ENCODE data around the gene NOTO. TPM values are rescaled to one million over a fixed set of nuclear protein-coding genes. Genes with fewer than 3 reads are reported as not detected.
A peak's percentile ranks its signal among the peaks of the same experiment; 100 is the strongest.
"Not testable (repeated sequence)": the region's sequence is repeated elsewhere in the genome, so short reads cannot be mapped to it uniquely, and the experiment has no call there.

NOTO gene, protein sequence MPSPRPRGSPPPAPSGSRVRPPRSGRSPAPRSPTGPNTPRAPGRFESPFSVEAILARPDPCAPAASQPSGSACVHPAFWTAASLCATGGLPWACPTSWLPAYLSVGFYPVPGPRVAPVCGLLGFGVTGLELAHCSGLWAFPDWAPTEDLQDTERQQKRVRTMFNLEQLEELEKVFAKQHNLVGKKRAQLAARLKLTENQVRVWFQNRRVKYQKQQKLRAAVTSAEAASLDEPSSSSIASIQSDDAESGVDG
- total RNA-seq, result not detected

DNA sequence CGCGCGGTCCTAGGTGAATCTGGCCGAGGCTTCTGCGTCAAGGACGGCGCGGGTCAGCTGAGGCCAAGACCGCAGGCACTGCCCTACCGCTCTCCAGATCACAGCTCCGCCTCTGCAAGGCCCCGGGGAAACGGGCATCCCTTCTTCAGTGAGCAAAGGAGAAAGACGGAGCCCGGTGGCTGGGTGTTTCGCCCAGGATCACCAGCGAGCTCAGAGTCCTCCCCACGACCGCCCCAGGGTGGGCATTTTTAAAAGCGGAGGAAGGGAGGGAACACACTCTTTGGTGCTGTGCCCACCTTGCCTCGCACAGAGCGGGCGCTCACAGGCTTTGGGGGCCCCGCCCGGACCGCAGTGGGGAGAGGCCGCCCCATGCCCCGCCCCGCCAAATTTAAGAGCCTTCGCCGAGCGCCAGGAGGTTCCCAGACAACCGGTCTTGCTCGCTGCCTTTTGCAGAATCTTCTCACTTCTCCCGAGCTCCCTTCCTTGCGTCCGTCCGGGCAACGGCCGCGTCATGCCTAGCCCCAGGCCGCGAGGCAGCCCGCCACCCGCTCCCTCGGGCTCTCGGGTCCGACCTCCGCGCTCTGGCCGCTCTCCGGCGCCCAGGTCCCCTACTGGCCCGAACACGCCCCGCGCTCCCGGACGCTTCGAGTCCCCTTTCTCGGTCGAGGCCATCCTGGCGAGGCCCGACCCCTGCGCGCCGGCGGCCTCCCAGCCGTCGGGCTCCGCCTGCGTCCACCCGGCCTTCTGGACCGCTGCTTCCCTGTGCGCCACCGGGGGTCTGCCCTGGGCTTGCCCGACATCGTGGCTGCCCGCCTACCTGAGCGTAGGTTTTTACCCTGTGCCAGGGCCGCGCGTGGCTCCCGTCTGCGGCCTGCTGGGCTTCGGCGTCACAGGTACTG lies at the start of gene NOTO:
NOTO (plus strand) TSS at position 419 of the 899 bp plus-strand sequence; CDS start at position 512, 93 bp downstream.
- Mint-ChIP-seq H3K4me3 (peak within 1 kb of the TSS; percentile 47), H3K9me3 (no peaks in the 10 kb centered on the region), H3K4me1 (ENCODE audit: low read depth) (peaks cover 5% of the 10 kb centered on the region), H3K36me3 (ENCODE audit: insufficient read depth) (no peaks in the 10 kb centered on the region), H3K27me3 (ENCODE audit: low read depth) (peaks cover 54% of the 10 kb centered on the region)
- no peak for DNase-seq
- peak; percentile 58 to 61 for ATAC-seq

DNA sequence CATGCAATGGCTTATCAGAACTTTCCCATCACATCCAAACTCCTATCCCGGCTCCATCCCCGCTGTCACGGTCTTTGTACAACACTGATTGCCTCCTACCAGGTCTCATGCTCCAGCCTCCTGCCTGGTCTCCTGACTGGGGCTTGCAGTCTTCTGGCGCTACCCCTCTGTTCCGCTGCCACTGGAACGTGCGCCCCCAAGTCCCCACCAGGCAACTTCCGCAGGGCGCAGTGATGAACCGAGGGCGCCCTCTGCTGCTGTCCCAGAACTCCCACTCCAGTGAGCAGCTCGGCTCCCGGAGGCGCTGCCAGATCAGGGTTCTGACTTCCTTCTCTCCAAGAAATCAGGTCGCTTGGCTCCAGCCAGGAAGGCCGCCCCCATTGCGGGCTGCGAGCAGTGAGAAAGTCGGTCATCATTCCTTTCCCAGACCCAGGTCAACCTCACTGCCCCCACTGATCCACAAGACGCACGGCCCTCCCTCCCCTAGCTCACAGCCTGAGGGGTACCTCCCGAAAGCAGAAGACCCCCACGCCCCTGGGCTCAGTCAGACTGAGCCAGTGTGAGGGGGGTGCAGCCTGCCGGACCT lies 45.7 kb upstream of the NOTO start:
- peaks cover 39% of the 10 kb centered on the region for H3K27me3 Mint-ChIP-seq (ENCODE audit: low read depth)
- ATAC-seq, result peak; percentile 46 to 66
- H3K4me1 Mint-ChIP-seq (ENCODE audit: low read depth), result peaks cover 2% of the 10 kb centered on the region
- no peaks in the 10 kb centered on the region for H3K36me3 Mint-ChIP-seq (ENCODE audit: insufficient read depth)
- H3K9me3 Mint-ChIP-seq, result no peaks in the 10 kb centered on the region
- no peak overlapping the region for H3K4me3 Mint-ChIP-seq
- no peak for DNase-seq

GRCh38 chr2:73162856-73163391 lies 39.5 kb upstream of the NOTO start:
- Mint-ChIP-seq H3K27me3 (ENCODE audit: low read depth) (peaks cover 19% of the 10 kb centered on the region), H3K36me3 (ENCODE audit: insufficient read depth) (no peaks in the 10 kb centered on the region), H3K9me3 (no peaks in the 10 kb centered on the region), H3K4me3 (no peak overlapping the region), H3K4me1 (ENCODE audit: low read depth) (no peaks in the 10 kb centered on the region)
- ATAC-seq (no peak), DNase-seq (no peak)

GRCh38 chr2:73163483-73164367 lies 38.6 kb upstream of the NOTO start:
- H3K27me3 Mint-ChIP-seq (ENCODE audit: low read depth), result peaks cover 14% of the 10 kb centered on the region
- DNase-seq (peak; percentile 64), ATAC-seq (peak; percentile 92 to 94)

GRCh38 chr2:73165978-73166377 lies 36.4 kb upstream of the NOTO start:
- ATAC-seq; DNase-seq; H3K4me3 Mint-ChIP-seq; H3K4me1 Mint-ChIP-seq (ENCODE audit: low read depth); H3K9me3 Mint-ChIP-seq; H3K27me3 Mint-ChIP-seq (ENCODE audit: low read depth); H3K36me3 Mint-ChIP-seq (ENCODE audit: insufficient read depth): not testable (repeated sequence)

More at GRCh38 chr2:73163483-73164367, 38.6 kb upstream of the NOTO start:
- no peaks in the 10 kb centered on the region for H3K4me1 Mint-ChIP-seq (ENCODE audit: low read depth)
- H3K9me3 Mint-ChIP-seq, result no peaks in the 10 kb centered on the region
- H3K4me3 Mint-ChIP-seq, result no peak overlapping the region
- H3K36me3 Mint-ChIP-seq (ENCODE audit: insufficient read depth), result no peaks in the 10 kb centered on the region

GRCh38 chr2:73166813-73167212 lies 35.6 kb upstream of the NOTO start:
- not testable (repeated sequence) for H3K27me3 Mint-ChIP-seq (ENCODE audit: low read depth); H3K9me3 Mint-ChIP-seq; DNase-seq; ATAC-seq; H3K36me3 Mint-ChIP-seq (ENCODE audit: insufficient read depth); H3K4me1 Mint-ChIP-seq (ENCODE audit: low read depth); H3K4me3 Mint-ChIP-seq

GRCh38 chr2:73168348-73168747 lies 34.0 kb upstream of the NOTO start:
- not testable (repeated sequence) for H3K4me3 Mint-ChIP-seq; DNase-seq; H3K36me3 Mint-ChIP-seq (ENCODE audit: insufficient read depth); H3K27me3 Mint-ChIP-seq (ENCODE audit: low read depth); H3K4me1 Mint-ChIP-seq (ENCODE audit: low read depth); H3K9me3 Mint-ChIP-seq; ATAC-seq

DNA sequence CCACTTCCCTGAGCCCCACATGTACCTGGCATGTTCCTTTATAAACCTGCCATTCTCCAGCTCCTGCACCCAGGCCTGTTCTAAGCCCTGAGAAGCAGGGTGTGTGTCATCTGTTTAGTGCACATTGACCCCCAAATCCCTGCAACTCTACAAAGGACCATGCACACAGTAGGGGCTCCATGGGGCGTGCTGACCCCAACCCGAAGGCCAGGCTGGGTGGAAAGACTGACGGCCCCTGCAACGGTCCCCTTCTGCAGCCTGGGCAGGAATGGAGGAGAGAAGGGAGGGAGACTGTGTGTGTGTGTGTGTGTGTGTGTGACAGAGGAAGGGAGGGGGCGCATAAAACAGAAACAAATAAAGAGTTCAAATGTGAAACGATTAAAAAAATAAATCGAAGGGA lies 32.0 kb upstream of the NOTO start:
- not testable (repeated sequence) for H3K9me3 Mint-ChIP-seq; ATAC-seq; DNase-seq; H3K4me3 Mint-ChIP-seq; H3K4me1 Mint-ChIP-seq (ENCODE audit: low read depth); H3K36me3 Mint-ChIP-seq (ENCODE audit: insufficient read depth)
- peaks cover 18% of the 10 kb centered on the region for H3K27me3 Mint-ChIP-seq (ENCODE audit: low read depth)

- peak; percentile 44 to 56 for ATAC-seq
- no peaks in the 10 kb centered on the region for H3K36me3 Mint-ChIP-seq (ENCODE audit: insufficient read depth)
- H3K4me3 Mint-ChIP-seq, result no peak overlapping the region
- H3K4me1 Mint-ChIP-seq (ENCODE audit: low read depth), result peaks cover 21% of the 10 kb centered on the region
- H3K27me3 Mint-ChIP-seq (ENCODE audit: low read depth), result peaks cover 32% of the 10 kb centered on the region
- DNase-seq, result no peak
- no peaks in the 10 kb centered on the region for H3K9me3 Mint-ChIP-seq
Measured at GRCh38 chr2:73172963-73173362, 29.4 kb upstream of the NOTO start.

GRCh38 chr2:73173781-73174180 lies 28.6 kb upstream of the NOTO start:
- Mint-ChIP-seq H3K27me3 (ENCODE audit: low read depth) (peaks cover 39% of the 10 kb centered on the region), H3K4me1 (ENCODE audit: low read depth) (peaks cover 21% of the 10 kb centered on the region), H3K4me3 (peak overlapping the region; percentile 22)

GRCh38 chr2:73174244-73174643 lies 28.1 kb upstream of the NOTO start:
- H3K27me3 Mint-ChIP-seq (ENCODE audit: low read depth), result peaks cover 39% of the 10 kb centered on the region
- peaks cover 21% of the 10 kb centered on the region for H3K4me1 Mint-ChIP-seq (ENCODE audit: low read depth)
- no peaks in the 10 kb centered on the region for H3K36me3 Mint-ChIP-seq (ENCODE audit: insufficient read depth)
- no peak for ATAC-seq
- no peak for DNase-seq
- H3K4me3 Mint-ChIP-seq, result no peak overlapping the region
- no peaks in the 10 kb centered on the region for H3K9me3 Mint-ChIP-seq

More at GRCh38 chr2:73173781-73174180, 28.6 kb upstream of the NOTO start:
- DNase-seq (no peak), ATAC-seq (no peak)
- Mint-ChIP-seq H3K36me3 (ENCODE audit: insufficient read depth) (no peaks in the 10 kb centered on the region), H3K9me3 (no peaks in the 10 kb centered on the region)

GRCh38 chr2:73174941-73175662 lies 27.3 kb upstream of the NOTO start:
- Mint-ChIP-seq H3K4me1 (ENCODE audit: low read depth) (peaks cover 21% of the 10 kb centered on the region), H3K27me3 (ENCODE audit: low read depth) (peaks cover 47% of the 10 kb centered on the region), H3K36me3 (ENCODE audit: insufficient read depth) (no peaks in the 10 kb centered on the region), H3K4me3 (peak overlapping the region; percentile 37), H3K9me3 (no peaks in the 10 kb centered on the region)
- DNase-seq, result no peak
- ATAC-seq, result no peak

DNA sequence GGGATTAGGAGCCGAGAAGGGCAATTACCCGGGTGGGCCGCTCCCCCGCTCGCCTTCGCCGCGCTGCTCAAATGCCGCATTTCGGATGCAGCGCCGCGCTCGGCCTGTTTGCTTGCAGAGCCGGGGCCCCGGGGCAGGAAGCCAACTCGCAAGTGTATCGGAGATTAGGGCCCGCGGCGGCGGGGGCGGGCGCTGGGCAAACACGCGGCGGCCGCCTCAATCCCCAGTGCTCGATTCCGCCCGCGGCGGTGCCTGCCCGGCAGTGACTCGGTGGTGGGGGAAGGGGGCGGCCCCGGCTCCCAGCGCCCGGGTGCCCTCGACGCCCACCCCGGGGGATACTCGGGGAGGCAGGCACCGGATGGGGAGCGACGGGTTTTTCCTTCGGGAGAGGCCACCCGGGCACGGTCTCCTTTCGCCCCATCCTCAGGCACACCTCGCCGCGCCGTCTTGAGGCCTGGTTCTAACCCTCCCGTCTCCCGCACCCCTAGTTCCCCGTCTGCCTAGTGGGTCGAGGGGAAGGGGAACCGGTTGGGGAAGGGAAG lies 26.6 kb upstream of the NOTO start:
- Mint-ChIP-seq H3K9me3 (no peaks in the 10 kb centered on the region), H3K36me3 (ENCODE audit: insufficient read depth) (no peaks in the 10 kb centered on the region), H3K27me3 (ENCODE audit: low read depth) (peaks cover 50% of the 10 kb centered on the region), H3K4me1 (ENCODE audit: low read depth) (peaks cover 21% of the 10 kb centered on the region), H3K4me3 (peak overlapping the region; percentile 86)
- peak; percentile 63 for DNase-seq
- peak; percentile 41 to 44 for ATAC-seq
